OCI-LY1 (cell line): Measurements from ENCODE around the gene SERPINA6.
"Not testable (repeated sequence)": the region's sequence is repeated elsewhere in the genome, so short reads cannot be mapped to it uniquely, and the experiment has no call there.

Source experiments
- H2AFZ ChIP-seq: fragments of 200-600 bp; sonication (generic), shearing (Covaris generic); 2 replicates; pipeline ENCODE4 v1.6.0; 2014; ENCODE audit warnings: antibody characterized with exemption, mild to moderate bottlenecking, low read length
- H3F3A ChIP-seq: fragments of 200-600 bp; sonication (generic), shearing (Covaris generic); 2 replicates; pipeline ENCODE4 v1.6.0; 2014; ENCODE audit warnings: mild to moderate bottlenecking, antibody characterized with exemption, low read length, moderate library complexity; ENCODE audit not compliant: insufficient read depth
- H3K27ac ChIP-seq: fragments of 200-600 bp; sonication (generic); 2 replicates; pipeline ENCODE4 v1.5.1; 2014; ENCODE audit warnings: low read length, mixed run types, mild to moderate bottlenecking, low read depth; ENCODE audit not compliant: poor library complexity, severe bottlenecking
- H3K27me3 ChIP-seq: fragments of 200-600 bp; sonication (generic); 2 replicates; pipeline ENCODE4 v1.6.0; 2014; ENCODE audit warnings: antibody characterized with exemption, mild to moderate bottlenecking, low read length, moderate library complexity; ENCODE audit not compliant: insufficient read depth
- H3K36me3 ChIP-seq: fragments of 200-600 bp; sonication (generic); 2 replicates; pipeline ENCODE4 v1.6.1; 2014; ENCODE audit warnings: mild to moderate bottlenecking, antibody characterized with exemption, low read length, moderate library complexity, mixed read lengths; ENCODE audit not compliant: insufficient read depth
- H3K4me1 ChIP-seq: fragments of 200-600 bp; sonication (generic); 2 replicates; pipeline ENCODE4 v1.5.1; 2014; ENCODE audit warnings: mild to moderate bottlenecking, low read length, moderate library complexity; ENCODE audit not compliant: insufficient read depth, severe bottlenecking
- H3K4me2 ChIP-seq: fragments of 200-600 bp; sonication (generic), shearing (Covaris generic); 2 replicates; pipeline ENCODE4 v1.6.1; 2014; ENCODE audit warnings: low read length
- H3K4me3 ChIP-seq: fragments of 200-600 bp; sonication (generic); 2 replicates; pipeline ENCODE4 v1.5.1; 2014; ENCODE audit warnings: low read length, low read depth, mild to moderate bottlenecking, mixed read lengths; ENCODE audit not compliant: poor library complexity, severe bottlenecking
- H3K79me2 ChIP-seq: fragments of 200-600 bp; shearing (Covaris generic); 2 replicates; pipeline ENCODE4 v1.6.1; 2016; ENCODE audit warnings: mixed run types, low read length, mixed read lengths; ENCODE audit not compliant: insufficient read depth
- H3K9ac ChIP-seq: fragments of 200-600 bp; sonication (generic), shearing (Covaris generic); 2 replicates; pipeline ENCODE4 v1.6.1; 2014; ENCODE audit warnings: mild to moderate bottlenecking, low read length, mixed read lengths
- H3K9me2 ChIP-seq: fragments of 200-600 bp; sonication (generic), shearing (Covaris generic); 2 replicates; pipeline ENCODE4 v1.6.1; 2014; ENCODE audit warnings: low read depth, mild to moderate bottlenecking, low read length, mixed read lengths
- H3K9me3 ChIP-seq: fragments of 200-600 bp; shearing (Covaris generic); 2 replicates; pipeline ENCODE4 v1.6.1; 2014; ENCODE audit warnings: low read length, mixed read lengths
- H4K20me1 ChIP-seq: fragments of 200-600 bp; sonication (generic), shearing (Covaris generic); 2 replicates; pipeline ENCODE4 v1.6.0; 2016; ENCODE audit warnings: mild to moderate bottlenecking, low read length; ENCODE audit not compliant: insufficient read depth
- CTCF ChIP-seq: fragments of 200-600 bp; sonication (generic), shearing (Covaris generic); IDR thresholded peaks from 2 replicates; pipeline ENCODE4 v1.5.1; 2017; ENCODE audit warnings: mild to moderate bottlenecking, antibody characterized with exemption, low read length, moderate library complexity, mixed read lengths
- EZH2 ChIP-seq: fragments of 200-600 bp; sonication (generic), shearing (Covaris generic); IDR thresholded peaks from 2 replicates; pipeline ENCODE4 v1.8.0; 2017; ENCODE audit warnings: borderline replicate concordance, mixed run types, mild to moderate bottlenecking, antibody characterized with exemption, low read length, moderate library complexity, mixed read lengths

The SERPINA6 gene

GRCh38 chr14:94348836-94349235 is 25.7 kb upstream of the SERPINA6 start:
- Histone ChIP-seq H4K20me1 (no peaks in the 10 kb centered on the region), H3K4me2 (no peak overlapping the region), H3K36me3 (no peaks in the 10 kb centered on the region; the same call in 1 of the 2 replicates), H3K4me1 (peaks cover 43% of the 10 kb centered on the region), H3K9me3 (no peaks in the 10 kb centered on the region), H3K27me3 (no peaks in the 10 kb centered on the region), H3K4me3 (no peak overlapping the region), H3K9me2 (no peaks in the 10 kb centered on the region), H3F3A (no peaks in the 10 kb centered on the region), H2AFZ (no peak overlapping the region), H3K27ac (peak overlapping the region; percentile 96), H3K9ac (no peak overlapping the region), H3K79me2 (no peaks in the 10 kb centered on the region)
- no peak for TF ChIP-seq CTCF
- TF ChIP-seq EZH2: no peak

- Histone ChIP-seq H3K27ac (peak overlapping the region; percentile 96), H3K36me3 (no peaks in the 10 kb centered on the region)
Observed at GRCh38 chr14:94346841-94347240, 23.7 kb upstream of the SERPINA6 start.

GRCh38 chr14:94346065-94346786 is 23.1 kb upstream of the SERPINA6 start:
- H3K4me2 ChIP-seq: peak overlapping the region; percentile 30; the same call in 1 of the 2 replicates
- not testable (repeated sequence) for H3K4me3 ChIP-seq, H3K27me3 ChIP-seq, H3F3A ChIP-seq, H3K9me3 ChIP-seq, H3K9me2 ChIP-seq, H3K79me2 ChIP-seq, H2AFZ ChIP-seq, H3K36me3 ChIP-seq, H4K20me1 ChIP-seq
- H3K9ac ChIP-seq: peak overlapping the region; percentile 41; the same call in 1 of the 2 replicates
- peak overlapping the region; percentile 96 for H3K27ac ChIP-seq
- peaks cover 66% of the 10 kb centered on the region for H3K4me1 ChIP-seq

More at GRCh38 chr14:94346841-94347240, 23.7 kb upstream of the SERPINA6 start:
- Histone ChIP-seq H4K20me1 (no peaks in the 10 kb centered on the region), H3K27me3 (no peaks in the 10 kb centered on the region), H3K9me2 (no peaks in the 10 kb centered on the region), H3K79me2 (no peaks in the 10 kb centered on the region), H3K4me3 (no peak overlapping the region), H3K4me2 (peak overlapping the region; percentile 30), H3K4me1 (peaks cover 63% of the 10 kb centered on the region), H3K9me3 (no peaks in the 10 kb centered on the region), H2AFZ (no peak overlapping the region), H3F3A (no peaks in the 10 kb centered on the region), H3K9ac (peak overlapping the region; percentile 41; the same call in 1 of the 2 replicates)
- TF ChIP-seq CTCF (no peak), EZH2 (no peak)
